ENCODE measurements around the gene DCTN5. TPM values are rescaled to one million over a fixed set of nuclear protein-coding genes. Genes with fewer than 3 reads are reported as not detected.
A peak's percentile ranks its signal among the peaks of the same experiment; 100 is the strongest.

DCTN5 gene
- total and polyA plus RNA-seq, 2 of the 13 experiments (the other 11 are each of a cell fraction or from before 2014, with no cell fraction given) = 105 to 207 TPM

GRCh38 chr16:23694644-23695373 lies 53.5 kb downstream of the DCTN5 start (continued):
- TF ChIP-seq NFYB (CRISPR knock-in tag; IDR thresholded peaks at IDR 0.05) (no peak), ZNF572 (CRISPR knock-in tag; IDR thresholded peaks at IDR 0.05) (0 out of 2 replicates have a peak, but pooled peaks have one; percentile 30), ZNF10 (CRISPR knock-in tag; IDR thresholded peaks at IDR 0.05; ENCODE audit: borderline replicate concordance, low read depth) (0 out of 2 replicates have a peak, but pooled peaks have one; percentile 57), ZNF274 (CRISPR knock-in tag; IDR thresholded peaks at IDR 0.05) (peak; percentile 87; the same call in 1 of the 2 replicates), ELF1 (CRISPR knock-in tag; IDR thresholded peaks at IDR 0.05) (0 out of 2 replicates have a peak, but pooled peaks have one; percentile 4), CENPT (CRISPR knock-in tag; IDR thresholded peaks at IDR 0.05; ENCODE audit: low read depth) (no peak), ETS1 (CRISPR knock-in tag; IDR thresholded peaks at IDR 0.05) (no peak), ZNF256 (CRISPR knock-in tag; conservative IDR thresholded peaks at IDR 0.05) (no peak), HOXA7 (CRISPR knock-in tag; IDR thresholded peaks at IDR 0.05) (no peak), ATF1 (CRISPR knock-in tag; IDR thresholded peaks at IDR 0.05) (no peak), KDM4B (CRISPR knock-in tag; IDR thresholded peaks at IDR 0.05) (no peak), ZNF331 (CRISPR knock-in tag; IDR thresholded peaks at IDR 0.05) (peak; percentile 9; the same call in 1 of the 2 replicates), CHD2 (IDR thresholded peaks at IDR 0.05; ENCODE audit: low read depth, low read length) (no peak), MYC (CRISPR knock-in tag; IDR thresholded peaks at IDR 0.05; ENCODE audit: borderline replicate concordance) (no peak), SIN3A (IDR thresholded peaks at IDR 0.05; ENCODE audit: borderline replicate concordance, low read depth, low read length) (peak; percentile 61; the same call in 1 of the 2 replicates), MBD4 (IDR thresholded peaks at IDR 0.05; ENCODE audit: borderline replicate concordance, low read length) (no peak), PLRG1 (conservative IDR thresholded peaks at IDR 0.05) (no peak), MEIS2 (CRISPR knock-in tag; IDR thresholded peaks at IDR 0.05) (no peak), KLF16 (CRISPR knock-in tag; IDR thresholded peaks at IDR 0.05) (no peak), NFYC (CRISPR knock-in tag; IDR thresholded peaks at IDR 0.05) (no peak), ZNF18 (CRISPR knock-in tag; IDR thresholded peaks at IDR 0.05; ENCODE audit: insufficient replicate concordance) (no peak), RBAK (CRISPR knock-in tag; IDR thresholded peaks at IDR 0.05) (no peak), ZBTB2 (CRISPR knock-in tag; IDR thresholded peaks at IDR 0.05; ENCODE audit: low read depth) (no peak)
